ENCODE data around the gene ANKRD52.

ANKRD52 gene

GRCh38 chr12:56224102-56224701 is 34.0 kb downstream of the ANKRD52 start, which contains the start of gene NABP2:
NABP2 (plus strand) TSS chr12:56224342; CDS start chr12:56224857, 515 bp downstream.
- DNase-seq, result peak; percentile 98
- H3K18ac ChIP-seq (ENCODE audit: low read depth in 1 of 2, low read length in 2 of 2), result peak within 1 kb of the TSS; percentile 71 to 85
- peak within 1 kb of the TSS; percentile 46 for H2BK5ac ChIP-seq (ENCODE audit: low read depth, low read length, poor library complexity, severe bottlenecking)
- H3K79me1 ChIP-seq (replicated peaks; ENCODE audit: low read length, poor library complexity, severe bottlenecking), result peaks cover 16% of the 10 kb centered on the region
- H4K8ac ChIP-seq (ENCODE audit: low read length), result peak within 1 kb of the TSS; percentile 95
- 2% methylated on average over 37 of the region's 41 CpGs for WGBS
- peak within 1 kb of the TSS; percentile 59 for H4K91ac ChIP-seq (ENCODE audit: low read length)
- peak within 1 kb of the TSS; percentile 31 to 63 for H2BK12ac ChIP-seq (ENCODE audit: low read length in 2 of 2)
- no peaks in the 10 kb centered on the region for H3K27me3 ChIP-seq (ENCODE audit: control insufficient read depth in 1 of 2, insufficient read depth in 1 of 2, low read length in 2 of 2)
- H3K36me3 ChIP-seq (ENCODE audit: control insufficient read depth in 1 of 2, insufficient read depth in 2 of 2, low read depth in 1 of 2, low read length in 2 of 2), result peaks cover 3 to 19% of the 10 kb centered on the region in 2 experiments
- H2AK5ac ChIP-seq (ENCODE audit: low read length, severe bottlenecking), result peak within 1 kb of the TSS; percentile 89
- peak within 1 kb of the TSS; percentile 75 to 79 for H3K14ac ChIP-seq (ENCODE audit: low read length in 2 of 2)
- no peak within 1 kb of the TSS for H3K23ac ChIP-seq (ENCODE audit: low read length in 2 of 2)
- peak within 1 kb of the TSS; percentile 64 for H3K27ac ChIP-seq (ENCODE audit: low read length, poor library complexity, severe bottlenecking)
- H3K4me2 ChIP-seq (ENCODE audit: low read length, poor library complexity, severe bottlenecking), result peak within 1 kb of the TSS; percentile 93
- H2BK120ac ChIP-seq (ENCODE audit: low read depth, low read length), result peak within 1 kb of the TSS; percentile 57
- H2BK15ac ChIP-seq (ENCODE audit: low read depth, poor library complexity, severe bottlenecking), result peak within 1 kb of the TSS; percentile 44
- H2AFZ ChIP-seq (ENCODE audit: low read depth, low read length), result peak within 1 kb of the TSS; percentile 20
- H3K4me3 ChIP-seq (ENCODE audit: insufficient read depth in 1 of 2, low read depth in 1 of 2, low read length in 2 of 2), result peak within 1 kb of the TSS; percentile 61 to 93
- no peaks in the 10 kb centered on the region for H3K9me3 ChIP-seq (ENCODE audit: control insufficient read depth, low read length)
- H3K4ac ChIP-seq (ENCODE audit: low read depth in 1 of 2, low read length in 2 of 2), result peak within 1 kb of the TSS; percentile 73 to 92
- H3K4me1 ChIP-seq (ENCODE audit: control insufficient read depth, insufficient read depth, low read depth, low read length), result peaks cover 20% of the 10 kb centered on the region
- peak within 1 kb of the TSS; percentile 95 for H3K9ac ChIP-seq (ENCODE audit: low read length)

DNA sequence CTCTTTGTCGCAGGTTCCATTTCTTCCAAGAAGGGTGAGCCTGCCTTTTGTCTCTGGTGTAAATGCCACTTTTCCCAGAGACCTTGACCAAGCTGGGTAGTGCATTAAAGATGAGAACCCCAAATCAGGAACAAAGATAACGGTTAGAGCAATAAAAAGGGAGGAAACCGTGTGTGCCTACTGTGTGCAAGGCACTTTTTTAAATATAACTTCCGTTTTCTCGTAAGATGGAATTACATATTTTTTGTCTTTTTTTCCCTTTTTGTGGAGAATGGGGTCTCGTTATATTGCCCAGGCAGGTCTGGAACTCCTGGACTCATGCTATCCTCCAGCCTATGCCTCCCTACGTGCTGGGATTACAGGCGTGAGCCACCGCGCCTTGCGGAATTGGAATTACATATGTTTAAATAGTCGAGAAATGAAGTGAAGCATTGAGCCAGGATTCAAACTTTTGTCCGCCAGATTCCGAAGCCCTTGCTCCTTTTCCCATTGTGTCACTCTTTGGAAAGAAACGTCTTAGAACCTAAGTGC is 34.5 kb downstream of the ANKRD52 start:
- H3K27me3 ChIP-seq (ENCODE audit: control insufficient read depth in 1 of 2, insufficient read depth in 1 of 2, low read length in 2 of 2), result no peaks in the 10 kb centered on the region
- no peak overlapping the region for H2AFZ ChIP-seq (ENCODE audit: low read depth, low read length)
- H3K36me3 ChIP-seq (ENCODE audit: control insufficient read depth in 1 of 2, insufficient read depth in 2 of 2, low read depth in 1 of 2, low read length in 2 of 2), result peaks cover 0 to 14% of the 10 kb centered on the region in 2 experiments
- peaks cover 20% of the 10 kb centered on the region for H3K4me1 ChIP-seq (ENCODE audit: control insufficient read depth, insufficient read depth, low read depth, low read length)
- peak overlapping the region; percentile 95 for H4K8ac ChIP-seq (ENCODE audit: low read length)
- no peak for DNase-seq
- H2BK120ac ChIP-seq (ENCODE audit: low read depth, low read length), result peak overlapping the region; percentile 29
- peak overlapping the region in 1 of 2 experiments; percentile 93 for H3K4me3 ChIP-seq (ENCODE audit: insufficient read depth in 1 of 2, low read depth in 1 of 2, low read length in 2 of 2)
- H4K91ac ChIP-seq (ENCODE audit: low read length), result peak overlapping the region; percentile 59
- H3K14ac ChIP-seq (ENCODE audit: low read length in 2 of 2), result peak overlapping the region in 1 of 2 experiments; percentile 57
- H2BK5ac ChIP-seq (ENCODE audit: low read depth, low read length, poor library complexity, severe bottlenecking), result peak overlapping the region; percentile 46
- WGBS, result 59% methylated on average over 15 of the region's 15 CpGs
- H3K18ac ChIP-seq (ENCODE audit: low read depth in 1 of 2, low read length in 2 of 2), result peak overlapping the region in 1 of 2 experiments; percentile 85
- H3K4ac ChIP-seq (ENCODE audit: low read depth in 1 of 2, low read length in 2 of 2), result peak overlapping the region in 1 of 2 experiments; percentile 73
- no peak overlapping the region for H2BK15ac ChIP-seq (ENCODE audit: low read depth, poor library complexity, severe bottlenecking)
- H3K9me3 ChIP-seq (ENCODE audit: control insufficient read depth, low read length), result no peaks in the 10 kb centered on the region
- no peak overlapping the region for H3K23ac ChIP-seq (ENCODE audit: low read length in 2 of 2)
- H2BK12ac ChIP-seq (ENCODE audit: low read length in 2 of 2), result peak overlapping the region in 1 of 2 experiments; percentile 63
- H3K4me2 ChIP-seq (ENCODE audit: low read length, poor library complexity, severe bottlenecking), result peak overlapping the region; percentile 18
- peak overlapping the region; percentile 89 for H2AK5ac ChIP-seq (ENCODE audit: low read length, severe bottlenecking)
- H3K79me1 ChIP-seq (replicated peaks; ENCODE audit: low read length, poor library complexity, severe bottlenecking), result peaks cover 16% of the 10 kb centered on the region
- H3K27ac ChIP-seq (ENCODE audit: low read length, poor library complexity, severe bottlenecking), result peak overlapping the region; percentile 64
- peak overlapping the region; percentile 92 for H3K9ac ChIP-seq (ENCODE audit: low read length)

DNA sequence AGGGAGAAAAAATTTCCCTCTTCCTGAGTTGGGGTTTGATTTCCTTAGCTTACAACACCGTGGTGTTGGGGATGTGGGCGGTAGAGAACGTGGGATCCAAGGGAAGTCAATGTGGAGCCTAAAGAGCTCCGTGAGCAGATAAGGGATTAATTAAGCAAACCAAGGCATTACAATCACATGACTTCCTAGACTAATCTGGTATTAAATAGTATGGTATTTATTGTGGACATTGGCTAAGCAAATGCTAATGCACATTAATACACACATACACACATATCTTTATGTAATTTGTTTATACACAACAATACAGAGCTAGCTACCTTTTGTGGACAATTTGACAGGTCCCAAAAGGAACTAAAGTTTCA is 35.7 kb downstream of the ANKRD52 start:
- no peak overlapping the region for H3K14ac ChIP-seq (ENCODE audit: low read length in 2 of 2)
- H3K79me1 ChIP-seq (replicated peaks; ENCODE audit: low read length, poor library complexity, severe bottlenecking), result peaks cover 18% of the 10 kb centered on the region
- H3K4ac ChIP-seq (ENCODE audit: low read depth in 1 of 2, low read length in 2 of 2), result peak overlapping the region; percentile 97 to 100
- no peak overlapping the region for H2BK120ac ChIP-seq (ENCODE audit: low read depth, low read length)
- peak overlapping the region; percentile 97 for H4K91ac ChIP-seq (ENCODE audit: low read length)
- H2BK5ac ChIP-seq (ENCODE audit: low read depth, low read length, poor library complexity, severe bottlenecking), result no peak overlapping the region
- no peaks in the 10 kb centered on the region for H3K27me3 ChIP-seq (ENCODE audit: control insufficient read depth in 1 of 2, insufficient read depth in 1 of 2, low read length in 2 of 2)
- no peak for DNase-seq
- WGBS, result no CpG with 5 or more reads among the region's 4 CpGs
- no peak overlapping the region for H3K23ac ChIP-seq (ENCODE audit: low read length in 2 of 2)
- peak overlapping the region; percentile 98 for H3K27ac ChIP-seq (ENCODE audit: low read length, poor library complexity, severe bottlenecking)
- peak overlapping the region in 1 of 2 experiments; percentile 71 for H2BK12ac ChIP-seq (ENCODE audit: low read length in 2 of 2)
- peaks cover 20% of the 10 kb centered on the region for H3K4me1 ChIP-seq (ENCODE audit: control insufficient read depth, insufficient read depth, low read depth, low read length)
- H2AFZ ChIP-seq (ENCODE audit: low read depth, low read length), result no peak overlapping the region
- H3K4me3 ChIP-seq (ENCODE audit: insufficient read depth in 1 of 2, low read depth in 1 of 2, low read length in 2 of 2), result peak overlapping the region; percentile 60 to 92
- H3K9me3 ChIP-seq (ENCODE audit: control insufficient read depth, low read length), result no peaks in the 10 kb centered on the region
- H3K4me2 ChIP-seq (ENCODE audit: low read length, poor library complexity, severe bottlenecking), result peak overlapping the region; percentile 79
- H4K8ac ChIP-seq (ENCODE audit: low read length), result peak overlapping the region; percentile 97
- H3K9ac ChIP-seq (ENCODE audit: low read length), result peak overlapping the region; percentile 92
- H2BK15ac ChIP-seq (ENCODE audit: low read depth, poor library complexity, severe bottlenecking), result no peak overlapping the region
- peaks cover 2 to 11% of the 10 kb centered on the region in 2 experiments for H3K36me3 ChIP-seq (ENCODE audit: control insufficient read depth in 1 of 2, insufficient read depth in 2 of 2, low read depth in 1 of 2, low read length in 2 of 2)
- peak overlapping the region; percentile 91 to 98 for H3K18ac ChIP-seq (ENCODE audit: low read depth in 1 of 2, low read length in 2 of 2)
- H2AK5ac ChIP-seq (ENCODE audit: low read length, severe bottlenecking), result peak overlapping the region; percentile 79
